Fibroblast of lung (primary cell): ENCODE results near the gene JPT1. TPM values are rescaled to one million over a fixed set of nuclear protein-coding genes. Genes with fewer than 3 reads are reported as not detected.

Experiments used
- DNase-seq, 2 donors: peaks; one replicate each; pipeline versions ENCODE4 v3.0.0 to v3.0.0-alpha.2; 2010; ENCODE audit warnings: low read depth in 2 of 2
- H2AFZ ChIP-seq: 2 replicates; pipeline ENCODE4 v1.5.1; 2012; ENCODE audit warnings: low read length, control low read depth, inconsistent platforms
- H3K27ac ChIP-seq: 2 replicates; pipeline ENCODE4 v1.5.1; 2011; ENCODE audit warnings: low read length, control low read depth; ENCODE audit not compliant: insufficient read depth
- H3K27me3 ChIP-seq: 2 replicates; pipeline ENCODE4 v1.5.1; 2011; ENCODE audit warnings: mild to moderate bottlenecking, low read length; ENCODE audit not compliant: control insufficient read depth, insufficient read depth
- H3K36me3 ChIP-seq: 2 replicates; pipeline ENCODE4 v1.5.1; 2011; ENCODE audit warnings: low read length; ENCODE audit not compliant: control insufficient read depth, insufficient read depth
- H3K4me1 ChIP-seq: 2 replicates; pipeline ENCODE4 v1.5.1; 2011; ENCODE audit warnings: low read length; ENCODE audit not compliant: control insufficient read depth, insufficient read depth; ENCODE audit errors: extremely low read depth
- H3K4me2 ChIP-seq: 2 replicates; pipeline ENCODE4 v1.5.1; 2011; ENCODE audit warnings: low read length, control low read depth; ENCODE audit not compliant: insufficient read depth; ENCODE audit errors: extremely low read depth
- H3K4me3 ChIP-seq, 4 experiments: fragments of 200-600 bp in 1 of 4; sonication (generic) in 1 of 4; replicated peaks in 1 of 4; 2 replicates each; pipeline ENCODE4 v1.5.1; 2011 to 2016; ENCODE audit warnings: low read length in 4 of 4, low read depth in 3 of 4, mild to moderate bottlenecking in 3 of 4, control low read depth in 2 of 4, inconsistent platforms in 1 of 4, mixed read lengths in 1 of 4; ENCODE audit not compliant: insufficient read depth in 1 of 4; ENCODE audit errors: control extremely low read depth in 1 of 4
- H3K79me2 ChIP-seq: 2 replicates; pipeline ENCODE4 v1.5.1; 2012; ENCODE audit warnings: mild to moderate bottlenecking, low read length, inconsistent platforms; ENCODE audit not compliant: control insufficient read depth, insufficient read depth
- H3K9ac ChIP-seq: 2 replicates; pipeline ENCODE4 v1.5.1; 2011; ENCODE audit warnings: mild to moderate bottlenecking, low read length, control low read depth; ENCODE audit not compliant: insufficient read depth
- H3K9me3 ChIP-seq: 2 replicates; pipeline ENCODE4 v1.5.1; 2012; ENCODE audit warnings: low read depth, low read length; ENCODE audit not compliant: control insufficient read depth, insufficient read depth
- H4K20me1 ChIP-seq: 2 replicates; pipeline ENCODE4 v1.5.1; 2011; ENCODE audit warnings: low read length; ENCODE audit not compliant: control insufficient read depth, insufficient read depth; ENCODE audit errors: extremely low read depth
- CTCF ChIP-seq, 2 donors: IDR thresholded peaks in 1 of 2; conservative IDR thresholded peaks in 1 of 2; 1 replicate in 1 of 2; 2 replicates in 1 of 2; pipeline ENCODE4 v1.5.1; 2011 to 2012; ENCODE audit warnings: low read length in 2 of 2, control low read depth in 1 of 2, inconsistent platforms in 1 of 2, low read depth in 1 of 2, mild to moderate bottlenecking in 1 of 2
- EZH2 ChIP-seq: IDR thresholded peaks from 2 replicates; pipeline ENCODE4 v1.5.1; 2012; ENCODE audit warnings: low read length, control low read depth, mild to moderate bottlenecking; ENCODE audit errors: missing control alignments
- polyA minus RNA-seq: library from RNA; depleted of rRNA, polyadenylated mRNA; stranded (reverse); fragments of >200 nt; gene quantifications from 2 replicates; pipeline ENCODE4 v1.2.3, GENCODE V29; 2011; ENCODE audit warnings: low replicate concordance
- polyA plus RNA-seq, 2 donors: library from polyadenylated mRNA; depleted of rRNA in 1 of 2; stranded (reverse) in 1 of 2; unstranded in 1 of 2; fragments of >200 nt; gene quantifications; 2 replicates each; pipeline ENCODE4 v1.2.1, GENCODE V29; 2011 to 2012; ENCODE audit warnings: missing spikeins in 1 of 2
- total RNA-seq: library from RNA; depleted of rRNA; stranded (reverse); fragments of >200 nt; gene quantifications from 2 replicates; pipeline ENCODE4 v1.2.1, GENCODE V29; 2014

JPT1 gene
- 51.9 and 78.8 TPM in 2 replicates for total RNA-seq
- 142 and 271 TPM in 2 replicates for polyA plus RNA-seq
- polyA plus RNA-seq (2012): 255 and 440 TPM in 2 replicates
- 29.1 and 33.6 TPM in 2 replicates for polyA minus RNA-seq

GRCh38 chr17:75154195-75155106, at the start of gene JPT1:
Gene JPT1 (minus strand): TSS chr17:75154512. CDS start chr17:75154397, 115 bp downstream.
- Histone ChIP-seq H3K4me3 (peak within 1 kb of the TSS; percentile 89 to 96 (median 96)), H2AFZ (peak within 1 kb of the TSS; percentile 89), H3K9ac (peak within 1 kb of the TSS; percentile 93), H3K27me3 (no peaks in the 10 kb centered on the region), H3K4me1 (peaks cover 8% of the 10 kb centered on the region), H3K9me3 (no peaks in the 10 kb centered on the region), H3K4me2 (peak within 1 kb of the TSS; percentile 98), H3K79me2 (peaks cover 48% of the 10 kb centered on the region), H3K36me3 (no peaks in the 10 kb centered on the region), H4K20me1 (no peaks in the 10 kb centered on the region), H3K27ac (peak within 1 kb of the TSS; percentile 80)
- peak; percentile 98 to 99 for DNase-seq
- no peak for TF ChIP-seq CTCF (conservative IDR thresholded peaks at IDR 0.05 in 1 of 2, IDR thresholded peaks at IDR 0.05 in 1 of 2; ENCODE audit: low read depth in 1 of 2, low read length in 2 of 2)

- Histone ChIP-seq H2AFZ (no peak overlapping the region), H3K36me3 (no peaks in the 10 kb centered on the region), H3K9ac (no peak overlapping the region), H3K9me3 (no peaks in the 10 kb centered on the region), H3K27me3 (no peaks in the 10 kb centered on the region), H3K4me2 (no peak overlapping the region), H3K4me3 (no peak overlapping the region), H3K79me2 (no peaks in the 10 kb centered on the region), H4K20me1 (no peaks in the 10 kb centered on the region), H3K4me1 (no peaks in the 10 kb centered on the region), H3K27ac (no peak overlapping the region)
- DNase-seq: no peak
- TF ChIP-seq EZH2 (no peak), CTCF (conservative IDR thresholded peaks at IDR 0.05 in 1 of 2, IDR thresholded peaks at IDR 0.05 in 1 of 2; ENCODE audit: low read depth in 1 of 2, low read length in 2 of 2) (no peak)
Measured at GRCh38 chr17:75199886-75200618, 45.7 kb upstream of the JPT1 start.

- H3K4me1 ChIP-seq: no peaks in the 10 kb centered on the region
- no peak overlapping the region for H3K4me3 ChIP-seq
- TF ChIP-seq CTCF (conservative IDR thresholded peaks at IDR 0.05 in 1 of 2, IDR thresholded peaks at IDR 0.05 in 1 of 2; ENCODE audit: low read depth in 1 of 2, low read length in 2 of 2) (no peak), EZH2 (no peak)
- DNase-seq: peak in 1 of 2 donors; percentile 73
- no peak overlapping the region for H2AFZ ChIP-seq
- no peak overlapping the region for H3K27ac ChIP-seq
- no peaks in the 10 kb centered on the region for H3K27me3 ChIP-seq
- no peak overlapping the region for H3K9ac ChIP-seq
- no peaks in the 10 kb centered on the region for H3K36me3 ChIP-seq
- H4K20me1 ChIP-seq: no peaks in the 10 kb centered on the region
- H3K4me2 ChIP-seq: no peak overlapping the region
- H3K79me2 ChIP-seq: no peaks in the 10 kb centered on the region
- H3K9me3 ChIP-seq: no peaks in the 10 kb centered on the region
Measured at GRCh38 chr17:75194879-75195278, 40.6 kb upstream of the JPT1 start.
